Inferior parietal cortex (tissue), 1 donor: ENCODE measurements around the gene SRP68.

Source experiments
- DNase-seq: peaks from one replicate; pipeline ENCODE4 v3.0.0-alpha.2; 2016; ENCODE audit errors: extremely low spot score

Gene SRP68

GRCh38 chr17:76018340-76018680, 54.0 kb downstream of the SRP68 start:
- no peak for DNase-seq

DNA sequence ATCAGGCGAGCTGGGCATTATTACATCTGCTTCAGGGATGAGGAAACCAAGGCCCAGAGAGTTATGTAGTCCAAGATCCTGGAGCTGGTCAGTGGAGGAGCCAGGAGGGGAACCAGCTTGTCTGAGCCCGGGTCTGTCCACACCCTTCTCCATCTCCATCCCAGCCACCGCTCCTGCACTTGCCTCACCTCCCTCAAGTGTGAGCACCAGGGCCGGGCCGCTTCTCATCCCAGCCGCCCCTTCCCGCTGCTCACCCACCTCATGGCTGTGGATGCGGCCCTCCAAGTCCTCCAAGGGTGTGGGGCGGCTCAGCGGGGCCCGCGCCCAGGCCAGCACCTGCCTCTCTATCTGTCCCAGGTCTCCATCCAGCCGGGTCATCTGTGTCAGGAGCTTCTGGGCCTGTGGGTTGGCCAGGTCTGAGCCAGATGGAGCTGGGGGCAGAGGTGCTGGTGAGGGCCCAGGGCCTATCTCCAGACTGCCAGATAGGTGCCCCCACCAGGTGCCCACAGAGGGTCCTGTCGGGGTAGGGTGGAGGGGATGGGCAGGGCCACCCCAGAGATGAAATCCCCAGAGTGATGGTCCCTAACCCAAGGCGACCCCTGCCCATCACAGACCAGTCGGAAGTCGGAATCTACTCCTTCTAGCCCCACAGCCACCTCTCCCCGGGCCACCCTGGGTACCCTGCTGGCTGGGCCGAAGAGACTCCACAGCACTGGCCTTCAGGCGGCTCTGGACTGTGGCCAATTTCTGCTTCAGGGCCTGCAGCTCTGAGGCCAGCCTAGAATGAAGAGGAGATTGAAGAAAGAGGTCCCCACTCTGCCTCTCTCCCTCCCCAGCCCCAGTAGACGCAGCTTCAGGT, 54.6 kb downstream of the SRP68 start:
- DNase-seq, result no peak

DNA sequence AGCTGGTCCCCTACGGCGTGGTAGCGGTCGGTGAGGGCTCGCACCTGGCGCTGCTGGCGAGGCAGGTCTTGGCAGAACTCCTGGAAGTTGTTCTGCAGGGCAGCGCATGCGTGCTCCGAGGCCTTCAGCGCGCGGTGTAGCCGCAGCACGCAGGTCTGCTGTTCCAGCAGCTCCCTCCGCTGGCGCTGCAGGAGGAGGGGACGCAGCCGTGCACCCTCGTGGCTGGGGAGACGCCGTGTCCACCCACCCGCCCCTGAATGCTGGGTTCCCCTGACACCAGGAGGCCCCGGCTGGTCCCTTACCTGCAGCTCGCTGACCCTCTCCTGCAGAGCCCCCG, 57.4 kb downstream of the SRP68 start:
- DNase-seq, result no peak

GRCh38 chr17:76014100-76014924, 58.0 kb downstream of the SRP68 start:
- peak; percentile 59 for DNase-seq

- DNase-seq, result no peak
Observed at GRCh38 chr17:76013377-76013932, 58.9 kb downstream of the SRP68 start.

DNA sequence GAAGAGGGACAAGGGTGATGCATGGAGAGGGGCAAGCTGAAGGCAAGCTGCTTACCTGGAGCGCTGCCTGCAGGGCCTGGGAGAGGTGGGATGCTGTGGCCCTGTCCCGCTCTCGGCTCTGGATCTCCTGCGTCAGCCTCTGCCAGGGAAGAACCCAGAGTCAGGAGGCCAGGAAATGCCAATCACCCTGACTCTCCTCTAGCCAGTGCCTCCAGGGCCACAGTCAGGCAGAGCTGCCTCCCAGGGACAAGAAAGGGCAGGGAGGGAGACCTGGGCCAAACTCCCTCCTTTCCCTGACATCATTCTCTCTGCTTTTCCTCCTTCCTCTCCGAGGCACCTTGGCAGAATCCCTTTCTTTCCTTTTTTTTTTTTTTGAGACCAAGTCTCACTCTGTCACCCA, 60.4 kb downstream of the SRP68 start:
- DNase-seq, result no peak

- DNase-seq, result no peak
Observed at GRCh38 chr17:76009969-76010661, 62.2 kb downstream of the SRP68 start.

- no peak for DNase-seq
Observed at GRCh38 chr17:76009447-76009846, 62.9 kb downstream of the SRP68 start.

- no peak for DNase-seq
Observed at GRCh38 chr17:76008630-76009425, 63.5 kb downstream of the SRP68 start.

- no peak for DNase-seq
Observed at GRCh38 chr17:76008208-76008607, 64.1 kb downstream of the SRP68 start.

DNA sequence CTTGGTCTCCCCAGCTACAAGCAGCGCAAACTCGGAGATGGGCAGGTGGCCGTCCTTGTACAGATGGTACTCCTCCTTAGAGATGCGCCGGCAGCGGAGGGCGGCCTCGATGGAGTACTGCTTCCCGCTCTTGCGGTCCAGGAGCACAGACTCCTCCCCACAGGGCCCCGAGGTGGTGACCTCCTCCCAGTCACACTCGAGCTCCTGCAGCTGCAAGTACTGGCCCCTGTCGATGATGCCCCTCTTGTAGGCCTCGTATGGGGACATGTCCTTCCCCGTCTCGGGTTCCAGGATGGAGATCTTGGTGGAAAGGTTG, 64.5 kb downstream of the SRP68 start:
- DNase-seq, result no peak

DNA sequence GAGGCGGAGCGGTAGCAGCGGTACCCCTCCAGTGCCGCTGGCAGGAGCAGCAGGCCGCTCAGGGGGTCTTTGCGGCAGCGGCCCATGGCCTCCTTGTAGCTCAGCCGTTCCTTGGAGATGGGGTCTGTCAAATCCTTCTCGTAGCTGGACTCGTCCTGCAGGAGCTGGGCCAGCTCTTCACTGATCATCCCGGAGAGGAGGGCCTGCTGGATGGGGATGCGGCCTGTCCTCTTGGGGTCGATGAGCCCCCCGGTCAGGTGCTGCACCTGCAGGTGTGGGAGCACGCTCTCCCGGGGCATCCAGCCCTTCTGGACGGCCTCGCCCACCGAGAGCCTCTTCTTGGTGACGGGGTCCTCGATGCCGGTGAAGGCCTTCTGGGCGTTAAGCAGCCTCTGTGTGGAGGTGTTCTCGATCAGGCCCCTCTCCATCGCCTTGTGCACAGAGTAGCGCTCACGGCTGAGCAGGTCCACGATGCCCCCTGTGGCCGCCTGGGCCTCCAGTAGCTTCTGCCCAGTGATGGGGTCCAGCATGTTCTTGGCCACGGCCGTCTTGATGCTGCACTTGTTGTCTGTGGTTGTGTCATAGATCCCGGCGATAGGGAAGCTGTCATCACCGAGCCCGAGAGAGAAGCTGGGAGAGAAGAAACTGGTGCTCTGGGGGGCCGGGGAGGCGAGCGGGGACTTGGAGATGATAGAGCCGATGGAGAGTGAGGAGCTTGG, 65.0 kb downstream of the SRP68 start:
- DNase-seq, result no peak

DNA sequence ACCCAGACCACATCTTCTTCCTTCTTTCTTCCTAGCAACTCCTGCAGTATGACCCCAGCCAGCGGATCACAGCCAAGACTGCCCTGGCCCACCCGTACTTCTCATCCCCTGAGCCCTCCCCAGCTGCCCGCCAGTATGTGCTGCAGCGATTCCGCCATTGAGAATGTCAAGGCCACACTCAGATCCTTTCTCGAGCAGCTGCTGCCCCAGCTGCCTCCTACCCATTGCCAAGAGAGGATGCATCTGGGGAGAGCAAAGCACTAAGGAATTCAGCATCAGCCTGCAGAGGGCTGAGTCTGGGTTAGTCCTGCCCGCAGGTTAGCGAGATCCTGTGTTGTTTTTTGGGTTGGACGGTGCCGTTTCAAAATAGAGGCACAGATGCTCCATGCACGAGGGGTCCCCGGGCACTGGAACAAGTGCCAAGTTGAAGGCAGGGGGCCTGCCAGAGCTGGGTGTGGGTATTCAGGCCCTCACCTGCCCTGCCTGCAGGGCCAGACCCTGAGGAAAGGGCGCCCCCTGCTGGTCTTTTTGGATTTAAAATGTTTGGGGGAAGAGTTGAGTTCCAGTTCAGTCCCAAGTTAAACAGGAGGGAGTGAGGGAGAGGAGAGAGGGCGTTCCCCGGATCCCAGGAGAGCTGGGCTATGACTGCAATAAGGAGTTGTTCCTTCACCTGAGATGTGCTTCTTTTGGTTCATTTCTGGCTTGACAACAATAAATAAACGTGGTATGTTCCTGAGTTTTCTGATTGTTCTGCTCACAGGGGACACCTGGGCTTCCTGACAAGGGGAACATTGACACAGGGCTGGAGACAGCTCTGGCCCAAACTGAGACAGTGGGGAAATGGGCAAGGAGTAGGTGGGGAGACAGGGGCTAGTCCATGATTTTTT, 66.8 kb downstream of the SRP68 start:
- peak; percentile 84 for DNase-seq

DNA sequence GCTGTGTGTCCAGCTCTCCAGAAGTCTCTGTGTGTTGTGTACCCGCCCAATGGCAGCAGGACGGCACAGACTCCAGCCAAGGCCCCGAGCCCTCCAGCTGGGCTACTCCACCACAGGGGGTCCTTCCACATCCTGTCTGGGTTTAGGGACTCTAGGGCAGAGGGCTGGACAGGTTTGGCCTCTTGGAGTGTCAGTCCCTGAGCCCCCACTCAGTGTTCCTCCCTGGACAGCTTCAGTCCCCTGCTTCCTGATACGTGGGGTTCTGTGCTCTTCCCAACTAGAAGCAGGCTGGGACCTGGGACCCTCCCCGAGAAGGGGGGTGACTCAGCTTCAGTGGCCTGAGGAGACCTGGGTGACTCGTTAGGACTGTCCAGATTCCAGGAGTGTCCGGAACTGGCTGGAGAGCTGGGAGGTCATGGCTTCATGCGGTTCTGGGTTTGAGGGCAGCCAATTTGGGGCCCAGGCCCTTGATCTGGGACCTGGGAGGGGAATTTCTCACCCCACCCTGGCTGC, 67.5 kb downstream of the SRP68 start:
- DNase-seq, result no peak

DNA sequence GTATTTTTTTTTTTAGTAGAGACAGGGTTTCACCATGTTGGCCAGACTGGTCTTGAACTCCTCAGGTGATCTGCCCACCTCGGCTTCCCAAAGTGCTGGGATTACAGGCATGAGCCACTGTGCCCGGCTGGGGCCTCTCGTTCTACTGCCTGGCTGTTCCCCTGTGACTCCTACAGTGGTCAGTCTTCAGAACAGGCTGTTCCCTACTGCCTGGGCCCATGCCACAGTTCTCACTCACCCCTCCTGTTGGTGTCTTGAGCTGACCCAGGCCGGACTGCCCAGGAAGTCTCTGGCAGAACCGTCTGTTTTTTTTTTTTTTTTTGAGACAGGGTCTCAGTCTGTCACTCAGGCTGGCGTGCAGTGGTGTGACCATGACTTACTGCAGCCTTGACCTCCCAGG, 68.4 kb downstream of the SRP68 start:
- DNase-seq, result no peak

DNA sequence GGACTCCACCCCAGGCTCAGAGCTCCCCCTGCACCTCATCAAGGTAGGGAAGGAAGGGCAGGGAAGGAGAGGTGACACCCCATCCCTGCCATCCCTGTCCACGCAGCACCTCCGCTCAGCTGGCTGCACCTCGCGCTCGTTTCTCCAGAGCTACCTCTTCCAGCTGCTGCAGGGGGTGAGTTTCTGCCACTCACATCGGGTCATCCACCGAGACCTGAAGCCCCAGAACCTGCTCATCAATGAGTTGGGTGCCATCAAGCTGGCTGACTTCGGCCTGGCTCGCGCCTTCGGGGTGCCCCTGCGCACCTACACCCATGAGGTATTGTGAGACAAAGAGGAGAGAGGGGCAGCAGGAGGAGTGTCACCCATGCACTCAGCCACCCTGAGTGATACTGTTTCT, 70.2 kb downstream of the SRP68 start:
- DNase-seq, result no peak

GRCh38 chr17:76000755-76001521, 71.4 kb downstream of the SRP68 start, which contains the start of gene CDK3:
Gene CDK3 (plus strand): TSS chr17:76000855. CDS start chr17:76001426, 571 bp downstream.
- no peak for DNase-seq

GRCh38 chr17:76000016-76000754, 72.1 kb downstream of the SRP68 start:
- DNase-seq, result no peak
